Measurements from ENCODE around the gene KIRREL3. TPM values are rescaled to one million over a fixed set of nuclear protein-coding genes. Genes with fewer than 3 reads are reported as not detected.

Gene KIRREL3
- total RNA-seq, 1 donor from 2014 or later: not detected

DNA sequence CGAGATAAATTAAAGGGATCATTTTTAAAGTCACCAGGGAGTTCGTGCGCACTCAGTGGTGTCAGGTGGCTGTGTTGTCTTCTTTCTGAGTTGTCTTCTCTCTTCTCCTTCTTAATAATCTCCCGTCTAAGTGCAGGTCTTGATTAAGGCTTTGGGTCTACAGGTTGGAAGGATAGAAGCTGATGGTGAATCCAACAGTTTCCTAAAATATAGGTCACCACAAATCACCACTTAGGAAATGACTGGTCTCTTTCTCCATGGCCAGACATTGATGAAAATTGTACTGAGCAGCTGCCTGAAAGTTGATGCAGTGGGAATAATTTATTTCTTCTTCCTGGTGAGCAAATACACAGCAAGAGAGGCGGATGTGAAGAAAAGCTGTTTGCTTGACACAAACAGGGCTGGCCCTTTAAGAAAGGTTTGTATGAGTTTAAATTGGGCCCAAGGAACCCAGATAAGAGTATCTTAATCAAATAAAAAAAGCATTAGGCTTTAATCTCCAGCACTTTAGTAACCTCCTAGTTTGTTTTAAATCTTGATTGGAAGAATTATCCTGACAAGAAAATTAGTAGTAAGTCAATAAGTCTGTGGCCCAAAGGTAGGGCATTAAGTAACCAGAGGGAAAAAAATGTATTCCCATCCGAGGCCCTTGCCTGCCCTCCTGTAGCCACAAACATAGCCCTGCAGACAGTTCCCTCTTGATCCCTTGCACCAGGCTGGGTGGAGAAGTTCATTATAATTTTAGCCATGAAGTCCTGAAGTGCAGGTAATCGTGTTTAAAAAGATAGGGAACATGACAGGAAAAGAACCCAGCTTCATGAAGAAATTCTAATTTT lies 245.8 kb downstream of the KIRREL3 start:
- FAIRE-seq (no peak), DNase-seq (ENCODE audit: low read depth) (no peak)

DNA sequence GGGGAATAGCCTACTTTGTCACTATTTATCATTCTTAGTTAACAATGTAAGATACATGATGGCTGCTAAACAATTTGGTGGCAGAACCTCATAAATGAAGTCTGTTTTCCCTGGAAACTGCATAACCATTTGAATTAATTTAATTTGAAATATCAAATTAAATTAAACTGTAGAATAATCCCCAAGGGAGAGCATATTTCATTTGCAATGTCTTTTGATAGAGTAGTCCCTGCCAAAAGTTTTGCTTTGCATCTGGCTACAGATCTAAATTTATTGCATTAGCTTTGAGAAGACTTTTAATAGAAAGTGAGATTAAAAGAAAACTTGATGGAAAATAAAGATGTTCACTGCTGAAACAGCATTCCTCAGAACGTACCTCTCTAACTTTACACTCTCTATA lies 246.6 kb downstream of the KIRREL3 start:
- H3K36me3 ChIP-seq (ENCODE audit: control insufficient read depth, insufficient read depth, low read length): no peaks in the 10 kb centered on the region
- no peak for DNase-seq (ENCODE audit: low read depth)
- TF ChIP-seq, protein P1, sequence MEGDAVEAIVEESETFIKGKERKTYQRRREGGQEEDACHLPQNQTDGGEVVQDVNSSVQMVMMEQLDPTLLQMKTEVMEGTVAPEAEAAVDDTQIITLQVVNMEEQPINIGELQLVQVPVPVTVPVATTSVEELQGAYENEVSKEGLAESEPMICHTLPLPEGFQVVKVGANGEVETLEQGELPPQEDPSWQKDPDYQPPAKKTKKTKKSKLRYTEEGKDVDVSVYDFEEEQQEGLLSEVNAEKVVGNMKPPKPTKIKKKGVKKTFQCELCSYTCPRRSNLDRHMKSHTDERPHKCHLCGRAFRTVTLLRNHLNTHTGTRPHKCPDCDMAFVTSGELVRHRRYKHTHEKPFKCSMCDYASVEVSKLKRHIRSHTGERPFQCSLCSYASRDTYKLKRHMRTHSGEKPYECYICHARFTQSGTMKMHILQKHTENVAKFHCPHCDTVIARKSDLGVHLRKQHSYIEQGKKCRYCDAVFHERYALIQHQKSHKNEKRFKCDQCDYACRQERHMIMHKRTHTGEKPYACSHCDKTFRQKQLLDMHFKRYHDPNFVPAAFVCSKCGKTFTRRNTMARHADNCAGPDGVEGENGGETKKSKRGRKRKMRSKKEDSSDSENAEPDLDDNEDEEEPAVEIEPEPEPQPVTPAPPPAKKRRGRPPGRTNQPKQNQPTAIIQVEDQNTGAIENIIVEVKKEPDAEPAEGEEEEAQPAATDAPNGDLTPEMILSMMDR (IDR thresholded peaks at IDR 0.05; ENCODE audit: insufficient read depth, low read length, severe bottlenecking): no peak
- no peak overlapping the region for H3K4me3 ChIP-seq (ENCODE audit: low read depth, low read length)
- no peak for FAIRE-seq
- H3K27me3 ChIP-seq (ENCODE audit: control insufficient read depth, insufficient read depth, low read length): no peaks in the 10 kb centered on the region

More for the DNA sequence above, 245.8 kb downstream of the KIRREL3 start:
- Histone ChIP-seq H3K4me3 (ENCODE audit: low read depth, low read length) (no peak overlapping the region), H3K36me3 (ENCODE audit: control insufficient read depth, insufficient read depth, low read length) (no peaks in the 10 kb centered on the region), H3K27me3 (ENCODE audit: control insufficient read depth, insufficient read depth, low read length) (no peaks in the 10 kb centered on the region)
- TF ChIP-seq, protein P1 (IDR thresholded peaks at IDR 0.05; ENCODE audit: insufficient read depth, low read length, severe bottlenecking): no peak

DNA sequence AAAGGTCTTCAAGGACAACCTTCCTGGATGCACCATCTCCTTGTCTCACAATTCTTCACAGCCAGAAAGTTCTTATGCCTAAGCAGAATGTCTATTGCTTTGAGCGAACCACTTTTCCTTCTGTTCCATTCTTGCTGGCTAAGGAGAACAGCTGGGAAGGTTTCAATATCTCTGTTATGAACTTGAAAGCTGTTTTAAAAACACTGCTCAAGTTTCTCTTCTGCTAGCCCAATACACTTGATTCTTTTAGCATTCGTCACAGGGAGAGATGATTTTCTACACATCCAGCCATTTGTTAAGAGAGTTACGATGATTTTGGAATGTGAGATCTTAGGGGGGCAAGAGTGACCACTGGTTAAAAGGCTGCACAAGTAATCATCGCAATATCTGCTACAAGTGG lies 249.3 kb downstream of the KIRREL3 start:
- H3K27me3 ChIP-seq (ENCODE audit: control insufficient read depth, insufficient read depth, low read length): no peaks in the 10 kb centered on the region

DNA sequence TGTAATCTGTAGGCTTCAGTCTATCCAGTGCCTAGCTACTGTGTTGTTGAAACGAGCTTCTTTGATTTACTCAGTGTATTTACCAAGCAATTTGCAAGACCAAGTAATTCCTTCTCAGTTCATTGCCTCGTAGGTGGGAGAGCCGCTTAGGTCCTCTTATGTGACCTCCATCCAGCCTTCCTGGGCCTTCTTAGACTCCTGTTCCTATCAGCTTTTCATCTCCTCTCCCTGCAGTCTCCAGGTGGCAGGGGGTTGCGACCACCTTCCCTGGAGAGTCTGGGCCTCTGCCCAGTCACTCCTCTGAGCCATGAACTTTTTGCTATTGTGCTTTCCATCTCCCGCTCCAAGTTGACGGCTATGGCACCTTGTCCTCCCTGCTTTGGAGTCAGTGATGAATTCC lies 251.8 kb downstream of the KIRREL3 start:
- Histone ChIP-seq H3K4me3 (ENCODE audit: low read depth, low read length) (no peak overlapping the region), H3K27me3 (ENCODE audit: control insufficient read depth, insufficient read depth, low read length) (no peaks in the 10 kb centered on the region), H3K36me3 (ENCODE audit: control insufficient read depth, insufficient read depth, low read length) (no peaks in the 10 kb centered on the region)
- no peak for DNase-seq (ENCODE audit: low read depth)
- no peak for FAIRE-seq
- TF ChIP-seq, protein P1 (IDR thresholded peaks at IDR 0.05; ENCODE audit: insufficient read depth, low read length, severe bottlenecking): no peak

More for the DNA sequence above, 249.3 kb downstream of the KIRREL3 start:
- DNase-seq (ENCODE audit: low read depth): no peak
- TF ChIP-seq, protein P1 (IDR thresholded peaks at IDR 0.05; ENCODE audit: insufficient read depth, low read length, severe bottlenecking): no peak
- Histone ChIP-seq H3K4me3 (ENCODE audit: low read depth, low read length) (no peak overlapping the region), H3K36me3 (ENCODE audit: control insufficient read depth, insufficient read depth, low read length) (no peaks in the 10 kb centered on the region)
- FAIRE-seq: no peak

DNA sequence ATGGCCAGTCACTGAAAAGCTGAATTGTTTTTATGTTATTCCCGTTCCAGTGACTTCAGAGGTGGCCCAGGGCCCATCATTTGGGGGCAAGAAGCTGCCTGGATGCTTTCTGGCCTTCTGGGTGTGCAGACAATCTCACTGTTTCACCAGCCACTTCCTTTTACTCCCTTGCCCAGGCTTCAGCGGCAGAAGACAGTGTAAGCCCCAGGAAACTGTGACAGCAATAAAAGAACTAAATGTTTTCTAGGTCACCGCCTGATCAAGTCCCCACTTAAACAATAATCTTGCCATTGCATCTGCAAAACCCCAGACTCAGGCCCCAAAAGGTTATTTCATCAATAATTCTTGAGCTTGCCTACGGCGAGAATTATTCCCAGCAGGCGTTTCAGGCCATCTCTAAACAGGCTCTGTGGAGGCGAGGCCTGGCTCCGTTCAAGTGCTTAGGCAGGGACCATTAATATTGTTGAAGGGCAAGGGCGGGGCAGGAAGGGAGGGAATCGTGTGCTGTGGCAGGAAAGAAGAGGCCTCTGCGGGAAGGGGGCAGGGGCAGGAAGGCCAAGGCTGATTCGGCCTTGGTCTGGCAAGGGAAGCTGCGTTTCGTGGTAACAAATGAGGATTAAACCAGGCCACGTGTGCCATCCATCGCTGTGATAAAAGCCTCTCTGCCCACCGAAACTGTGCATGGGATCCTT lies 252.3 kb downstream of the KIRREL3 start:
- TF ChIP-seq, protein P1 (IDR thresholded peaks at IDR 0.05; ENCODE audit: insufficient read depth, low read length, severe bottlenecking): no peak
- Histone ChIP-seq H3K36me3 (ENCODE audit: control insufficient read depth, insufficient read depth, low read length) (no peaks in the 10 kb centered on the region), H3K4me3 (ENCODE audit: low read depth, low read length) (no peak overlapping the region), H3K27me3 (ENCODE audit: control insufficient read depth, insufficient read depth, low read length) (no peaks in the 10 kb centered on the region)
- FAIRE-seq (no peak), DNase-seq (ENCODE audit: low read depth) (no peak)

All from bronchial epithelial cell (primary cell).